Right hindlimb (tissue), 1 donor: Measurements from ENCODE around the gene SYDE2.

Experiments
- DNase-seq: peaks from one replicate; pipeline ENCODE4 v3.0.0-alpha.2; 2018

Gene SYDE2

GRCh38 chr1:85121744-85122143 lies 79.1 kb downstream of the SYDE2 start:
- DNase-seq = no peak

GRCh38 chr1:85118751-85119150 lies 82.1 kb downstream of the SYDE2 start:
- no peak for DNase-seq

- DNase-seq = no peak
Observed at GRCh38 chr1:85116856-85117255, 84.0 kb downstream of the SYDE2 start.

GRCh38 chr1:85115933-85116332 lies 84.9 kb downstream of the SYDE2 start:
- no peak for DNase-seq

- DNase-seq = no peak
Observed at GRCh38 chr1:85111695-85112094, 89.1 kb downstream of the SYDE2 start.

GRCh38 chr1:85109475-85109874 lies 91.3 kb downstream of the SYDE2 start:
- peak; percentile 57 for DNase-seq
